ENCODE results near the gene JARID2.

JARID2 gene

DNA sequence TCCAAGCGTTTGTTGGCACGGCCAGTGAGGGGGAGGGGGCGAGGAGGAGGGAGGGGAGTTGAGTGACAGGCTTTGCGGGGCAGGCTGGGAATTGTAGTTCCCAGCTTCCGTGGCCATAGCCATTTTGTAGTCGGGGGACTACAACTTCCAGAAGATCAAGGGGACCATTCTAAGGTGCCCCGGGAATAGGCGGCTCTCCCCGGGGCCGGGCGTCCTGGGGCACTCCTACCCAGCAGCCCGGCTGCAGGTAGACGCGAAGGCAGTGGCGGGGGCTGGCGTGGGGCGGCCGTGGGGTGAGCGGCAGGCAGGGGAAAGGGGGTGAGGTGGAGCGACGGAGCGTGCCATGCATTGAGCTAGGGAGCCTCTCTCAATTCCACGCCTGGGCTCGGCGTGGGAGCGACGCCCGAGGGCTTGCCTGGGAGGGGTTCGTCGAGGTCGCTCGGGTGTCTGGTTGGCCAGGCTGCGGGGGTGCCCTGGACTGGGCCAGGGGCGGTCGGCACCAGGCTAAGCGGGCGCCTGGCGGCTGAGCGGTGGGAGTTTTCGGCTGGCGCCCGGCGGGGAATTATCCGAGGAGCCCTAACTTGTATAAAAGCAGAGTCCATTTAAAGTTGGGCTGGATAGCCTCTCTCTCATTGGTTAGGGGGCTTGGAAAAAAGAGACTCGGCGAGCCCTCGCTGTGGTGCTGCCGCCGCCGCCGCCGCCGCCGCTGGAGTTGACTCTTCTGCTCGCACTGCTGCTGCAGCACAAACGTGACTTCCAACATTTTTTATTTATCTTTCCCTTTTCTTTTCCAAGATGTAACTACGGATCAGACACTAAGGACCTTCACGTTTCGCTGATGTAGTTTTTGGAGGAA lies at the start of gene JARID2:
TSS of gene JARID2 (plus strand) at position 709 of the 856 bp plus-strand sequence. CDS start 471 bp downstream, outside the sequence.
- no peaks in the 10 kb centered on the region for H4K20me1 ChIP-seq (ENCODE audit: low read depth, low read length)
- no peaks in the 10 kb centered on the region for H3K36me3 ChIP-seq (ENCODE audit: low read length)
- H3F3A ChIP-seq (ENCODE audit: insufficient read depth), result peaks cover 25% of the 10 kb centered on the region
- peak within 1 kb of the TSS; percentile 68 for H3K9ac ChIP-seq (ENCODE audit: low read length)
- no peaks in the 10 kb centered on the region for H3K9me2 ChIP-seq (replicated peaks; ENCODE audit: insufficient read depth, low read length)
- H3K79me2 ChIP-seq (ENCODE audit: insufficient read depth, low read length), result no peaks in the 10 kb centered on the region
- peak within 1 kb of the TSS; percentile 43 for H3K27ac ChIP-seq (ENCODE audit: low read depth, low read length)
- H3K9me3 ChIP-seq (ENCODE audit: insufficient read depth, low read length), result no peaks in the 10 kb centered on the region
- H2AFZ ChIP-seq (ENCODE audit: low read depth, low read length, severe bottlenecking), result peak within 1 kb of the TSS; percentile 88
- H3K4me2 ChIP-seq (ENCODE audit: low read depth, low read length, poor library complexity, severe bottlenecking), result peak within 1 kb of the TSS; percentile 87
- H3K27me3 ChIP-seq (ENCODE audit: low read length), result no peaks in the 10 kb centered on the region
- TF ChIP-seq EZH2phosphoT487 (conservative IDR thresholded peaks at IDR 0.05; ENCODE audit: low read length), result no peak
- TF ChIP-seq, protein P1, sequence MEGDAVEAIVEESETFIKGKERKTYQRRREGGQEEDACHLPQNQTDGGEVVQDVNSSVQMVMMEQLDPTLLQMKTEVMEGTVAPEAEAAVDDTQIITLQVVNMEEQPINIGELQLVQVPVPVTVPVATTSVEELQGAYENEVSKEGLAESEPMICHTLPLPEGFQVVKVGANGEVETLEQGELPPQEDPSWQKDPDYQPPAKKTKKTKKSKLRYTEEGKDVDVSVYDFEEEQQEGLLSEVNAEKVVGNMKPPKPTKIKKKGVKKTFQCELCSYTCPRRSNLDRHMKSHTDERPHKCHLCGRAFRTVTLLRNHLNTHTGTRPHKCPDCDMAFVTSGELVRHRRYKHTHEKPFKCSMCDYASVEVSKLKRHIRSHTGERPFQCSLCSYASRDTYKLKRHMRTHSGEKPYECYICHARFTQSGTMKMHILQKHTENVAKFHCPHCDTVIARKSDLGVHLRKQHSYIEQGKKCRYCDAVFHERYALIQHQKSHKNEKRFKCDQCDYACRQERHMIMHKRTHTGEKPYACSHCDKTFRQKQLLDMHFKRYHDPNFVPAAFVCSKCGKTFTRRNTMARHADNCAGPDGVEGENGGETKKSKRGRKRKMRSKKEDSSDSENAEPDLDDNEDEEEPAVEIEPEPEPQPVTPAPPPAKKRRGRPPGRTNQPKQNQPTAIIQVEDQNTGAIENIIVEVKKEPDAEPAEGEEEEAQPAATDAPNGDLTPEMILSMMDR (IDR thresholded peaks at IDR 0.05; ENCODE audit: insufficient read depth, low read length, poor library complexity, severe bottlenecking), result no peak
- peak within 1 kb of the TSS; percentile 96 for H3K4me3 ChIP-seq (ENCODE audit: insufficient read depth, low read length, poor library complexity, severe bottlenecking)

DNA sequence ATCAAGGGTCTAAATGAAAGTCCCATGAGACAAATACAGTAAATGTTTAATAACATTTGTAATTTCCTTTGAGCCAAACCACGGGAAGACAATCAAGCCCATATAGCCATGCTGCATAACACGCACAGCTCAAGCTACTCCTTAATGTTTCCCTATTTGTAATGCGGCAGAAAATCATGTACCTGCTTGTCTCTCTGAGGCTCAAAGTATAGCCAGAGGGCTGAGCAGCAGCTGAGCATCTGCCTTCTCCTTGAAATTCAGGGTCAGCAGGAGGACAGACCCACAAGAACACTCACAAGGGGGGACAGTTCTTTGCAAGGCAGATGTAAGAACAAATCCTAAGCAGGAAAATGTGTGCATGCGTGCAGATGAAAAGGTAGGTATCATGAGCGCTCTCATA lies 45.8 kb upstream of the JARID2 start:
- H3K79me2 ChIP-seq (ENCODE audit: insufficient read depth, low read length), result no peaks in the 10 kb centered on the region
- H3K27ac ChIP-seq (ENCODE audit: low read depth, low read length), result no peak overlapping the region
- no peak for TF ChIP-seq EZH2phosphoT487 (conservative IDR thresholded peaks at IDR 0.05; ENCODE audit: low read length)
- TF ChIP-seq, protein P1 (IDR thresholded peaks at IDR 0.05; ENCODE audit: insufficient read depth, low read length, poor library complexity, severe bottlenecking), result no peak
- H3K9ac ChIP-seq (ENCODE audit: low read length), result no peak overlapping the region
- no peaks in the 10 kb centered on the region for H3K36me3 ChIP-seq (ENCODE audit: low read length)
- H3K9me2 ChIP-seq (replicated peaks; ENCODE audit: insufficient read depth, low read length), result no peaks in the 10 kb centered on the region
- H3K27me3 ChIP-seq (ENCODE audit: low read length), result no peaks in the 10 kb centered on the region
- no peak overlapping the region for H2AFZ ChIP-seq (ENCODE audit: low read depth, low read length, severe bottlenecking)
- no peaks in the 10 kb centered on the region for H3K9me3 ChIP-seq (ENCODE audit: insufficient read depth, low read length)
- no peak overlapping the region for H3K4me3 ChIP-seq (ENCODE audit: insufficient read depth, low read length, poor library complexity, severe bottlenecking)
- no peaks in the 10 kb centered on the region for H3F3A ChIP-seq (ENCODE audit: insufficient read depth)
- H3K4me2 ChIP-seq (ENCODE audit: low read depth, low read length, poor library complexity, severe bottlenecking), result no peak overlapping the region
- no peaks in the 10 kb centered on the region for H4K20me1 ChIP-seq (ENCODE audit: low read depth, low read length)

DNA sequence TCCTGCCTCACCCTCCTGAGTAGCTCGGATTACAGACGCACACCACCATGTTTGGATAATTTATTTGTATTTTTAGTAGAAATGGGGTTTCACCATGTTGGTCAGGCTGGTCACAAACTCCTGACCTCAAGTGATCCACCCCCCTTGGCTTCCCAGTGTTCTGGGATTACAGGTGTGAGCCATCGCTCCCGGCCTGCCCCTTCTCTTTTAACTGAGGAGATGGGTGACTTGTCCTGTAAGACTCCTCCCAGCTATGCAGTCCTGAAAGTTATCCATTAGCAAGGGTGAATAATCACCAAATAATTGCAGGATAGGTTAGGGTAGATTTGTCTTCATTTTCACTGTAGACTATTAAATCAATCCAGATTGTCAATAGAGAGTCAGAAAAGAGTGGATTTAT lies 40.5 kb upstream of the JARID2 start:
- no peak overlapping the region for H3K9ac ChIP-seq (ENCODE audit: low read length)
- H3K36me3 ChIP-seq (ENCODE audit: low read length), result no peaks in the 10 kb centered on the region
- H4K20me1 ChIP-seq (ENCODE audit: low read depth, low read length), result no peaks in the 10 kb centered on the region
- H3K79me2 ChIP-seq (ENCODE audit: insufficient read depth, low read length), result no peaks in the 10 kb centered on the region
- H2AFZ ChIP-seq (ENCODE audit: low read depth, low read length, severe bottlenecking), result no peak overlapping the region
- H3K4me2 ChIP-seq (ENCODE audit: low read depth, low read length, poor library complexity, severe bottlenecking), result no peak overlapping the region
- no peak for TF ChIP-seq EZH2phosphoT487 (conservative IDR thresholded peaks at IDR 0.05; ENCODE audit: low read length)
- TF ChIP-seq, protein P1 (IDR thresholded peaks at IDR 0.05; ENCODE audit: insufficient read depth, low read length, poor library complexity, severe bottlenecking), result no peak
- no peaks in the 10 kb centered on the region for H3K9me3 ChIP-seq (ENCODE audit: insufficient read depth, low read length)
- 0 out of 2 replicates have a peak, but pooled peaks cover 3% of the 10 kb centered on the region for H3K27me3 ChIP-seq (ENCODE audit: low read length)
- H3K9me2 ChIP-seq (replicated peaks; ENCODE audit: insufficient read depth, low read length), result no peaks in the 10 kb centered on the region
- no peaks in the 10 kb centered on the region for H3F3A ChIP-seq (ENCODE audit: insufficient read depth)
- H3K27ac ChIP-seq (ENCODE audit: low read depth, low read length), result no peak overlapping the region
- H3K4me3 ChIP-seq (ENCODE audit: insufficient read depth, low read length, poor library complexity, severe bottlenecking), result no peak overlapping the region

Measured in SU-DHL-6 (cell line).